HG02852 (cell line): Measurements from ENCODE around the gene SCML2.
"Not testable (repeated sequence)": the region's sequence is repeated elsewhere in the genome, so short reads cannot be mapped to it uniquely, and the experiment has no call there.

Experiments
- ATAC-seq: cut with Tn5 transposase; IDR thresholded peaks from one replicate; pipeline ENCODE4 v1.9.1; 2021; ENCODE audit warnings: mild to moderate bottlenecking, moderate library complexity; ENCODE audit not compliant: unreplicated experiment

Gene SCML2

DNA sequence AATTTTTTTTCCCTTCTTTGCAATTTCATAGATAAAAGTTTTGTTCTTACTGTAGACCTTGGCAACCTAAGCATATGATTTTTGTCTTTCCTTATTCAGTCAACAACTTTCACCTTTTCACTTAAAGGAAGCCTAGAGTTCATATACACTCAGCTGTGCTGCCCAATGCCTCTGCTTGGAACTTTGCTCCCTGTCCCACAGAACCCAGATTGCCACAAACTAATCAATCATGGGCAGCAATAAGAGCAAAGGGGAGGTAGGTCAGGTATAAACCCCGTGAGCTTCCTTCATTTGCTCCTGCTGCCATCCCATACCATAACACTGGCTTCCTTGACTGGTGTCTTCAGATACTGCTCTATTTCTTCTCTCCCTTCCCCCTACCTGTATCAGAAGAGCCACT, 82.8 kb downstream of the SCML2 start:
- ATAC-seq, result no peak

- no peak for ATAC-seq
These were observed 83.2 kb downstream of the SCML2 start for GRCh38 chrX:18271309-18271708.

GRCh38 chrX:18255059-18255458, 99.4 kb downstream of the SCML2 start:
- ATAC-seq, result no peak

DNA sequence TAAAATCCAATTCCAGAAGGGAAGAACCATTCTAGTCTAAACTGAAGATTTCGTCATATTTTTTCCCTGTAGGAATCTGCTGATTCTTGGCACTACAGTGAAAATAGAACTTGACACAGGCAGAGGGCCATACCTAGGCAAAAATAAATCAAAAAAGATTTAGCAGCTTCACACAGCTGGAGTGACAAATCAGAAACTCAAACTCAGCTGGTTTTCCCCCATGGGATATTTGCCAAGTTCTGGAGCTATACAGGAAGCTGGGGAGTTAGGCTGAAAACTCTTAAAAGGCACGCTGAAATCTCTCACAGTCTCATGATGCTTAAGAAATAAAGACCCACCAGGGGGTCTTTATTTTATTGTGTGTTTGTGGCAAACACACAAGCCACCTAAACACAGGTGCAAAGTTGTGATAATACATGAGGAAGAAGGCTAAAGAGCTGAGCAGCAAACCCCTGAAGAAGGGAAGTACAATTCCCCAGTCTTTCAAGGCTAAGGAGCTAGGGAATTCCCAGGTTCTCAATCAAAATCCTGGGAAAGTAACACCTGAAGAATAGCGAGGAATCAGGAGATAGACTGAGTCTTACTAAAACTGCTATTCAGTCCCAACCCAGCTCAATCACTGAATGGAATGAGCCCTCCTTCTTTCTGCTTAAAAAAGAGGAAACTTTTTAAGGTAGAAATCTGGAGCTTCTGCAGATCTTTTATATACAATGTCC, 101.7 kb downstream of the SCML2 start:
- ATAC-seq, result no peak

GRCh38 chrX:18229646-18230045, 124.8 kb downstream of the SCML2 start:
- ATAC-seq, result not testable (repeated sequence)

DNA sequence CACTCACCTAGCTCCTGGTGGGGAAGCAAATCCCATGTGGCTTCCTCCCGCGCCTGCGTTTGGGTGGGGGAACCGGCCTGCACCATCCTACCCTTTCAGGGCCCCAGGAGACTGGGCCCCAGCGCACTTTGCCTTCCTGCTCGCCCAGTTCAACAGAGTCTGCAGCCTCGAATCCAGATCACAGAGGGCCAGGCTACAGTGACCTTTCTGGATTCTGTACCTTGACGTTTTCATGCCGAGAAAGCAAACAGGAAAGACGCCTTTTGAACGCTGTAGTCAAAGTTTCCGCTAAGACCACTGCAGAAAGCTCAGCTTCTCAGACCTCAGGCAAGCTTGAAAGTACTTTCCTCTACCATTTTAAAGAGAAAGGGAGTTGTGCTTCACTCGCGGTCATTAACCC, 126.4 kb downstream of the SCML2 start:
- no peak for ATAC-seq

DNA sequence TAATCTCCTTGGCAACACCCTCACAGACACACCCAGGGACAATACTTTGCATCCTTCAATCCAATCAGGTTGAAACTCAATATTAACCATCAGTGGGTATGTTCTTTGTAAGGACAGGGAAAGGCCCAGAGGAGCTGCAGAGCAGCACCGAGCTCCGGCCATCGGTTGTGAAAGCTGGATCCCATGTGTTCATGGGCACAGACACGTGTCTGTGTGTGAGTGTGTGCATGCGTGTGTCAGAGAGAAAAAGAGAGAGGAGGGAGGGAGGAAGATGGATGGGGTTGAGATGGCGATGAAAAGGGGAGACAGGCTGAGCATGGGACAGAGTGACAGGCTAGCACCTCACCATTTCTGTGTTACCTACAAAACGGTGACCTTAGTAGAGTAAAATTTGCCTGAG, 127.0 kb downstream of the SCML2 start:
- no peak for ATAC-seq

DNA sequence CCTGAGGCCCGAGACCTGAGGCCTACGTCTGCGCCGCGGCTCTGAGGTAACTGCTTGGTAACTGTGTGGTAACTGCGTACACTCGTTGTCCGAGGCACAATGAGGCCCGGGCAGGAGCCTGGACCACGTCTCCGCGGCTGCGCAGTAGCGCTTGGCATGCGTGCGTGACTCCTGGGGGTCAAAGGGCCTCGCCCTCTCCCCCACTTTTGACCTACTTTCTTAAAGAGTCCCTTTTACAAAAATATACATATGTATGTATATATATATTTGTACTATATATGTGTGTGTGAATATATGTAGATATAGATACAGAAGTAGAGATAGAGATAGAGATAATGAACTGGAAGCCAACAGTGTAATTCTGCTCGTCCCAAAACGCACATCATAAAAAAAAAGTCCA, 133.7 kb downstream of the SCML2 start, which contains the start of gene BEND2:
BEND2 (minus strand) TSS at position 101 of the 400 bp plus-strand sequence. CDS start 136 bp downstream, outside the sequence.
- no peak for ATAC-seq

DNA sequence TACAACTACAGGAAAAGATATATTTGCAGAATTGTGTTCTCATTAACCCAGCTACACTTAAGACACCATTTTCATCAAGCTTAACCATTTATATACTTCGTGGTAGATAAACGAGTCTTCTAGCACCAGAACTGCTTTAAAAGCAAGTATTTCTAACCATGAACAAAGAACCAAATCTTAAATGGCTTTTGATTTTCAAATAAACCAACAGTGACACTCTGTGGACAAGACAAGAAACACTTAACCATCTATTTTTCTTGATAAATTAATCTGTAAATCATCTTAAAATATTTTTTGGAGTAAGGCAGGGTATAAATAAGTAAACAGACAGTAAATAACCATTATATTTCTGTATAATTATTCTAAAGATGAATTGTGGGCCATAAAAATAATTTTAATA, 144.0 kb downstream of the SCML2 start:
- ATAC-seq, result no peak

GRCh38 chrX:18206657-18207056, 147.8 kb downstream of the SCML2 start:
- ATAC-seq, result no peak

- ATAC-seq, result no peak
These were observed 150.9 kb downstream of the SCML2 start for GRCh38 chrX:18203631-18204030.

DNA sequence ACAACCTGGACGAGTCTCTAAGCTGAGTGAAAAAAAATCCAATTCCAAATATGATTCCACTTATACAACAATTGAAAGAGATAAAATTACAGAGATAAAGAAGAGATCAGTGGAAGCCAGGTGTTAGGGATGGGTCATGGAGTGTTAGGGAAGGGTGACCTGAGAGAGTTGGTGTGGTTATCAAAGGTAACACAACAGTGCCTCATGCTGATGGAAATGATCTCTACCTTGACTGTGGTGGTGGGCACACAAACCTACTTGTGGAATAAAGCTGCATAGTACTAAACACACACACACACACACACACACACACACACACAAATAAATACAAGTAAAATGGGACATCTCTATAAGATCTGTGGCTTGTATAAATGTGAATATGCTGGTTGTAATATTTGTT, 159.8 kb downstream of the SCML2 start:
- ATAC-seq, result no peak
